Astrocyte (in vitro differentiated cells and primary cell): ENCODE results near the gene LRBA.

Experiments used
- CTCF ChIP-seq: IDR thresholded peaks from 2 replicates; pipeline ENCODE4 v1.5.1; 2011; ENCODE audit warnings: low read depth, mild to moderate bottlenecking, inconsistent platforms, low read length, moderate library complexity; ENCODE audit not compliant: insufficient read depth
- EZH2 ChIP-seq: IDR thresholded peaks from 2 replicates; pipeline ENCODE4 v1.6.1; 2012; ENCODE audit warnings: mild to moderate bottlenecking, low read length, inconsistent platforms; ENCODE audit not compliant: insufficient read depth

- TF ChIP-seq CTCF (no peak), EZH2 (no peak)
Observed at GRCh38 chr4:150355858-150356455, 659.1 kb downstream of the LRBA start.
